GM12864 (cell line): Measurements from ENCODE around the gene MAEA.

Source experiments
- DNase-seq: peaks from one replicate; pipeline ENCODE4 v3.0.0-alpha.2; 2011; ENCODE audit warnings: low read depth
- H3K4me3 ChIP-seq: 2 replicates; pipeline ENCODE4 v1.5.1; 2011; ENCODE audit warnings: mild to moderate bottlenecking, low read depth, low read length, control low read depth
- TF ChIP-seq, protein P1 (sequence below): IDR thresholded peaks from 2 replicates; pipeline ENCODE4 v1.5.1; 2011; ENCODE audit warnings: low read depth, mild to moderate bottlenecking, moderate library complexity, low read length, control low read depth, inconsistent platforms; ENCODE audit errors: missing control alignments

MAEA gene

GRCh38 chr4:1381181-1381621 is 91.5 kb downstream of the MAEA start:
- DNase-seq, result no peak

GRCh38 chr4:1381944-1382541 is 92.4 kb downstream of the MAEA start:
- TF ChIP-seq, protein P1, sequence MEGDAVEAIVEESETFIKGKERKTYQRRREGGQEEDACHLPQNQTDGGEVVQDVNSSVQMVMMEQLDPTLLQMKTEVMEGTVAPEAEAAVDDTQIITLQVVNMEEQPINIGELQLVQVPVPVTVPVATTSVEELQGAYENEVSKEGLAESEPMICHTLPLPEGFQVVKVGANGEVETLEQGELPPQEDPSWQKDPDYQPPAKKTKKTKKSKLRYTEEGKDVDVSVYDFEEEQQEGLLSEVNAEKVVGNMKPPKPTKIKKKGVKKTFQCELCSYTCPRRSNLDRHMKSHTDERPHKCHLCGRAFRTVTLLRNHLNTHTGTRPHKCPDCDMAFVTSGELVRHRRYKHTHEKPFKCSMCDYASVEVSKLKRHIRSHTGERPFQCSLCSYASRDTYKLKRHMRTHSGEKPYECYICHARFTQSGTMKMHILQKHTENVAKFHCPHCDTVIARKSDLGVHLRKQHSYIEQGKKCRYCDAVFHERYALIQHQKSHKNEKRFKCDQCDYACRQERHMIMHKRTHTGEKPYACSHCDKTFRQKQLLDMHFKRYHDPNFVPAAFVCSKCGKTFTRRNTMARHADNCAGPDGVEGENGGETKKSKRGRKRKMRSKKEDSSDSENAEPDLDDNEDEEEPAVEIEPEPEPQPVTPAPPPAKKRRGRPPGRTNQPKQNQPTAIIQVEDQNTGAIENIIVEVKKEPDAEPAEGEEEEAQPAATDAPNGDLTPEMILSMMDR, result no peak
- H3K4me3 ChIP-seq, result no peak overlapping the region
- DNase-seq, result no peak

More at GRCh38 chr4:1381181-1381621, 91.5 kb downstream of the MAEA start:
- TF ChIP-seq, protein P1, result no peak
- H3K4me3 ChIP-seq, result no peak overlapping the region

- TF ChIP-seq, protein P1, result no peak
- H3K4me3 ChIP-seq, result no peak overlapping the region
- no peak for DNase-seq
Measured at GRCh38 chr4:1382776-1383727, 93.4 kb downstream of the MAEA start.

GRCh38 chr4:1383728-1384591 is 94.3 kb downstream of the MAEA start:
- TF ChIP-seq, protein P1, result no peak
- no peak for DNase-seq
- H3K4me3 ChIP-seq, result no peak overlapping the region

DNA sequence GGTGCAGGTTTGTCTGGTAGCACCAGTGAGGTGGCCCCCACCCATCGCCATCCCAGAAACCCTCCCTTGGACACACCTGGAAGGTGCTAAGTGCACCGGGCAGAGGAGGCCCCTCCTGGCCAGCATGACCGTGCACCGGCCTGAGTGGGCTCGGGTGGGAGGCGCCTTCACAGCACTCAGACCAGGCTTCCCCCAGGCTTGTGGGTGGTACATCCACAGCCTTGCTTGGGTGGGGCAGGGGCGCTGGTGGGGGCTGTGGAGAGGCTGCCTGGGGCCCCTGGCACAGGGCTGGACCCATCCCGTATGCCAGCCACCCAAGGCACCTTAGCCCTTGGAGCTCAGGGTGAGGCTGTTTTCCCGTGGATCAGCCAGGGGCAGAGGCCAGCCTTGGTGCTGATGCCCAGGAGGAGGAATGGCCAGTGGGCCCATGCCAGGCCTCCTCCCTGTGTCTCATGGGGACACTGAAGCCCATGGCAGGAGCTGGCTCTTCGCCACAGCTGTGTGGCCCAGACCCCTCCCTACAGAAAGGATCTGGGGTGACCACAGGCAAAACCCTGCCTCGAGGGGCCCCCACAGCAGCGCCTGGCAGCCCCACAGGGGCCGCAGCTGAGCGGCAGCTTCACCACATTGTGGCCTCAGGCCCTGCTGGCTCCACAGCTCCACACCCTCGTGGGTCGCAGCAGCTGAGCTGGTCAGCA is 95.1 kb downstream of the MAEA start:
- TF ChIP-seq, protein P1, result no peak
- DNase-seq, result no peak
- no peak overlapping the region for H3K4me3 ChIP-seq
